ENCODE results near the gene SPATA45.

- no peak for TF ChIP-seq CTCF (IDR thresholded peaks at IDR 0.05)
- TF ChIP-seq POLR2A (IDR thresholded peaks at IDR 0.05), result no peak
- no peak for TF ChIP-seq POLR2AphosphoS5 (IDR thresholded peaks at IDR 0.05)
- no peak for TF ChIP-seq EP300 (IDR thresholded peaks at IDR 0.05)
Measured at GRCh38 chr1:212819726-212820125, 27.7 kb downstream of the SPATA45 start.
